ENCODE measurements around the gene TBC1D17.

The TBC1D17 gene

GRCh38 chr19:49850487-49851342 lies 26.8 kb upstream of the TBC1D17 start, which contains the start of gene PTOV1:
Gene PTOV1, plus strand, starts transcription at chr19:49851159.
- H3K36me3 ChIP-seq (replicated peaks; ENCODE audit: low read depth, low read length), result peaks cover 22% of the 10 kb centered on the region
- peak within 1 kb of the TSS; percentile 83 for H3K27ac ChIP-seq (ENCODE audit: low read length)
- peaks cover 41% of the 10 kb centered on the region for H3K4me1 ChIP-seq (ENCODE audit: low read length)
- peaks cover 7% of the 10 kb centered on the region for H3K9me3 ChIP-seq (ENCODE audit: insufficient read depth, low read length)
- H2AFZ ChIP-seq (ENCODE audit: low read depth, low read length), result peak within 1 kb of the TSS; percentile 79; the same call in 1 of the 2 replicates
- peaks cover 29% of the 10 kb centered on the region for H3K79me2 ChIP-seq (ENCODE audit: low read length)
- no peaks in the 10 kb centered on the region for H3K27me3 ChIP-seq (ENCODE audit: low read depth, low read length)
- H4K20me1 ChIP-seq (ENCODE audit: insufficient read depth, low read length), result peaks cover 34% of the 10 kb centered on the region
- TF ChIP-seq EZH2phosphoT487 (IDR thresholded peaks at IDR 0.05; ENCODE audit: low read depth) (no peak), CTCF (IDR thresholded peaks at IDR 0.05; ENCODE audit: low read depth, low read length) (no peak)
- H3K4me2 ChIP-seq (ENCODE audit: low read length), result peak within 1 kb of the TSS; percentile 87
- H3K4me3 ChIP-seq (ENCODE audit: low read length), result peak within 1 kb of the TSS; percentile 80
- H3K9ac ChIP-seq (ENCODE audit: low read length), result peak within 1 kb of the TSS; percentile 80

GRCh38 chr19:49851456-49852259 lies 25.8 kb upstream of the TBC1D17 start:
- Histone ChIP-seq H3K27ac (ENCODE audit: low read length) (peak overlapping the region; percentile 83; the same call in 1 of the 2 replicates), H4K20me1 (ENCODE audit: insufficient read depth, low read length) (peaks cover 43% of the 10 kb centered on the region), H3K79me2 (ENCODE audit: low read length) (peaks cover 29% of the 10 kb centered on the region), H3K4me1 (ENCODE audit: low read length) (peaks cover 41% of the 10 kb centered on the region), H2AFZ (ENCODE audit: low read depth, low read length) (no peak overlapping the region), H3K9ac (ENCODE audit: low read length) (peak overlapping the region; percentile 80), H3K36me3 (replicated peaks; ENCODE audit: low read depth, low read length) (peaks cover 30% of the 10 kb centered on the region), H3K9me3 (ENCODE audit: insufficient read depth, low read length) (peaks cover 7% of the 10 kb centered on the region), H3K4me3 (ENCODE audit: low read length) (peak overlapping the region; percentile 80), H3K27me3 (ENCODE audit: low read depth, low read length) (no peaks in the 10 kb centered on the region), H3K4me2 (ENCODE audit: low read length) (peak overlapping the region; percentile 87)
- no peak for TF ChIP-seq EZH2phosphoT487 (IDR thresholded peaks at IDR 0.05; ENCODE audit: low read depth)

GRCh38 chr19:49852631-49853126 lies 24.8 kb upstream of the TBC1D17 start:
- no peak overlapping the region for H3K9ac ChIP-seq (ENCODE audit: low read length)
- H3K9me3 ChIP-seq (ENCODE audit: insufficient read depth, low read length), result peaks cover 7% of the 10 kb centered on the region
- no peak overlapping the region for H3K27ac ChIP-seq (ENCODE audit: low read length)
- no peaks in the 10 kb centered on the region for H3K27me3 ChIP-seq (ENCODE audit: low read depth, low read length)
- no peak for TF ChIP-seq CTCF (IDR thresholded peaks at IDR 0.05; ENCODE audit: low read depth, low read length)
- no peak for TF ChIP-seq EZH2phosphoT487 (IDR thresholded peaks at IDR 0.05; ENCODE audit: low read depth)
- H3K4me3 ChIP-seq (ENCODE audit: low read length), result peak overlapping the region; percentile 80; the same call in 1 of the 2 replicates
- H3K79me2 ChIP-seq (ENCODE audit: low read length), result peaks cover 29% of the 10 kb centered on the region
- H3K36me3 ChIP-seq (replicated peaks; ENCODE audit: low read depth, low read length), result peaks cover 36% of the 10 kb centered on the region
- H4K20me1 ChIP-seq (ENCODE audit: insufficient read depth, low read length), result peaks cover 43% of the 10 kb centered on the region
- peaks cover 41% of the 10 kb centered on the region for H3K4me1 ChIP-seq (ENCODE audit: low read length)
- no peak overlapping the region for H2AFZ ChIP-seq (ENCODE audit: low read depth, low read length)
- H3K4me2 ChIP-seq (ENCODE audit: low read length), result peak overlapping the region; percentile 87

GRCh38 chr19:49853852-49854377 lies 23.6 kb upstream of the TBC1D17 start:
- Histone ChIP-seq H3K9me3 (ENCODE audit: insufficient read depth, low read length) (peaks cover 1% of the 10 kb centered on the region; the same call in 1 of the 2 replicates), H3K79me2 (ENCODE audit: low read length) (peaks cover 29% of the 10 kb centered on the region), H3K4me1 (ENCODE audit: low read length) (peaks cover 31% of the 10 kb centered on the region), H3K27ac (ENCODE audit: low read length) (no peak overlapping the region), H3K27me3 (ENCODE audit: low read depth, low read length) (no peaks in the 10 kb centered on the region), H3K9ac (ENCODE audit: low read length) (no peak overlapping the region), H2AFZ (ENCODE audit: low read depth, low read length) (no peak overlapping the region), H3K4me2 (ENCODE audit: low read length) (no peak overlapping the region; the same call in 1 of the 2 replicates), H3K36me3 (replicated peaks; ENCODE audit: low read depth, low read length) (peaks cover 45% of the 10 kb centered on the region), H4K20me1 (ENCODE audit: insufficient read depth, low read length) (peaks cover 43% of the 10 kb centered on the region), H3K4me3 (ENCODE audit: low read length) (no peak overlapping the region)
- TF ChIP-seq EZH2phosphoT487 (IDR thresholded peaks at IDR 0.05; ENCODE audit: low read depth) (no peak), CTCF (IDR thresholded peaks at IDR 0.05; ENCODE audit: low read depth, low read length) (no peak)
